GM19035 (cell line): ENCODE results near the gene LRRC27.
"Not testable (repeated sequence)": the region's sequence is repeated elsewhere in the genome, so short reads cannot be mapped to it uniquely, and the experiment has no call there.

Experiments
- ATAC-seq: cut with Tn5 transposase; IDR thresholded peaks from one replicate; pipeline ENCODE4 v1.9.1; 2021; ENCODE audit not compliant: unreplicated experiment

LRRC27 gene

DNA sequence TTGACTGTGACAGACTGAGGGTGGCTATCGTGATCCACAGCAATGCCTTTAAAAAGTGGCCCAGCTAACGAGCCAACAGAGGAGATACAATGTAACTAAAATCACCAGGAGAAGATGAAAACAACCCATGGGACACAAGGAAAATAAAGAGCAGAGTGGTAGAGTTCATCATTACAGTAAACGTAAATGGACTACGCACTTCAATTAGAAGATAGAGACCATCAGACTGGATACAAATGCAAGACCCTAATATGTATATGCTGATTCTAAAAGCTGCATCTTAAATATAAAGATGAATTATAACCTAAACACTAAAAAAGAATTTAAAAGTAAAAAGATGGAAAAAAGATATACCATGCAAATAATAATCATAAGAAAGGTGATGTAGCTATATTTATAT is 17.7 kb upstream of the LRRC27 start:
- no peak for ATAC-seq

DNA sequence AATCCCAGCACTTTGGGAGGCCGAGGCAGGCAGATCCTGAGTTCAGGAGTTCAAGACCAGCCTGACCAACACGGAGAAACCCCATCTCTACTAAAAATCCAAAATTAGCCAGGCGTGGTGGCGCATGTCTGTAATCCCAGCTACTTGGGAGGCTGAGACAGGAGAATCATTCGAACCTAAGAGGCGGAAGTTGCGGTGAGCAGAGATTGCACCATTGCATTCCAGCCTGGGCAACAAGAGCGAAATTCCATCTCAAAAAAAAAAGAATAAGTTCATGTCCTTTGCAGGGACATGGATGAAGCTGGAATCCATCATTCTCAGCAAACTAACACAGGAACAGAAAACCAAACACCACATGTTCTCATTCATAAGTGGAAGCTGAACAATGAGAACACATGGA is 17.1 kb upstream of the LRRC27 start:
- not testable (repeated sequence) for ATAC-seq

DNA sequence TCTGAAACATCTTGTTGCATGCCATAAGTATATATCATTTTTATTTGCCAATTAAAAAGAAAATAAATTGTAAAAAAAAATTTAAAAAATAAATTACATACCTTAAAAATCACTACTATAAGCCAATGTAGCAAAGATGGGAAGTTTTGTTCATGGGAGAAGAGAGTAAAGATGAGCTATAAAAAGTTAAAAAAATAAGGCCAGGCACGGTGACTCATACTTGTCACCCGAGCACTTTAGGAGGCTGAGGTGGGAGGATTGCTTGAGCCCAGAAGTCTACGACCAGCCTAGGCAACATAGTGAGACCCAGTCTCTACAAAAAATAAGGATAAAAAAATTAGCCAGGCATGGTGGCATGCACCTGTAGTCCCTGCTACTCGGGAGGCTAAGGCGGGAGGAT is 15.9 kb upstream of the LRRC27 start:
- ATAC-seq: no peak

DNA sequence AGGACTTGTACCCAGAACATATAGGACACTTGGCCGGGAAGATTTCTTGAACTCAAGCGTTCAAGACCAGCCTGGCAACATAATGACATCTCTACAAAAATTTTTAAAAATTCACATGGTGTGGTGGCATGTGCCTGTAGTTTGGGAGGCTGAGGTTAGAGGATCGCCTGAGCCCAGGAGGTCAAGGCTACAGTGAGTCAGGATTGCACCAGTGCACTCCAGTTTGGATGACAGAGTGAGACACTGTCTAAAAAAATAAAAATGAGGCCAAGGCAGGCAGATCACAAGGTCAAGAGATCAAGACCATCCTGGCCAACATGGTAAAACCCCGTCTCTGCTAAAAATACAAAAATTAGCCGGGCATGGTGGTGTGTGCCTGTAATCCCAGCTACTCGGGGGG is 14.5 kb upstream of the LRRC27 start:
- not testable (repeated sequence) for ATAC-seq

DNA sequence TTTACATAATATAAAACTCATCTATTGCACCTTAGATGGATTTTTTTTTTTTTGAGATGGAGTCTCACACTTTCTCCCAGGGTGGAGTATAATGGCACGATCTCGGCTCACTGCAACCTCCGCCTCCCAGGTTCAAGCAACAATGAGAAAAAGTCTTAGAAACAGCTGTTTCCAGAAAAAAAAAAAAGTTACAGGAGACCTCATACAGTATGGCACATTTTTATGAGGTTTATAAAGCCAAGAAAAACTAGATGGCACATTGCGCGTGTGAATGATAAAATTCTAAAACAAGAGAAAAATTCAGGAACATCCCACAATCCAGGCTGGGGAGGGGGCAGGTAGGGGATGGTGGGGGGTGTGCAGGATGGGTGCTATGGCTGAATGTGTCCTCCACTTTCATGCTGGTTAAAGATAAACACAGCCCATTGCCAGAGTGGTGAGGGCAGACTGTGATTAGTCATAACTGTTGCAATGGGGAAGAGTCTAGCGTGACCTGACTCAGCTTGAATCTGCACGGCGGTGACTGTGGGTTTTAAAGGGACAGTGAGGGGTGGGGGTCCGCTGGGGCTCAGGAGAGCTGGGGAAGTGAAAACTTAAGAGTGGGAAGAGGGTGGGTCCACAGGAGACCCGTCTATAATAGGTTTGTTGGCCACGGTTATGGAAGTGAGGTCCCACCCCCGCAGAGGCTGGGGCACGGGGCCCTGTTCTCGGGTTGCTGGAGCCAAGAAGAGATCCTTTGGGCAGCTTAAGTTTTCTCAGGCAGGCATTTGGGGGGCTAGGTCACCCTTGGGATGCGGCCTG is 11.9 kb upstream of the LRRC27 start:
- ATAC-seq: peak; percentile 98

DNA sequence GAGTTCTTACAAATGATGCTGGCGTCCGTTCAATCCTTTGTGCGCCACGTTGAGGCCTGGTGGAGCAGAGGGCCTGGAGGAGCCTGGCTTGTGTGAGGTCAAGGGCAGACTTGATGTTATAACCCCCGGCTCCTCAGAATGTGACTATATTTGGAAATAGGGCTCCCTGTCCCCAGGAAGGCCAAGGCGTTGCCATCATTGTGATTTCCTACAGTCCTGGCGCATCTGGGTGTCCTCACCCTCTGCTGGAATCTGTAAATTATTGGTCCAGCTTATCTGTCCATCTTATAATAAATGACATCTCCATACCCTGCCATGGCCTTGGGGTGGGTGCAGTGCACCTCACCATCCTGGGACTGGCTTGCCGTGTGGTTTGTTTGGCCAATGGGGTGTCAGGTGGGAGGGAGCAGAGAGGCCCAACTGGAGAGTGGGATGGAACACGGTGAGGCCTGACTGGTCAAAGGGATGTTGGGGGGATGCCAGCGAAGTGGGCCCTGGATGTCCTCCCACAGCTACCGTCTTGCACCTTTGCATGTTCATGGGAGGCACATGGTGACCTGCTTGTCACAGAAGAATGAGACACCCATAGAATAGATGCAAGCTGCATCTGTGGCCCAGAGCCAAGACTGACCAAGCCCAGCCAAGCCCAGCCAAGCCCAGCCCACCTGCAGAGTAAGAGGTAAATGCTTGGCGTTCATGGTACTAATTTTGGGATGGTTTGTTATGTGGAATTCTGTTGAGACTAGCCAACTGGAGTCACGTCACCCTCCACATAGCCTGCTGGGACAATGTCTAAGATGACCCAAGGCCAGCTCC is 11.1 kb upstream of the LRRC27 start:
- ATAC-seq: no peak

DNA sequence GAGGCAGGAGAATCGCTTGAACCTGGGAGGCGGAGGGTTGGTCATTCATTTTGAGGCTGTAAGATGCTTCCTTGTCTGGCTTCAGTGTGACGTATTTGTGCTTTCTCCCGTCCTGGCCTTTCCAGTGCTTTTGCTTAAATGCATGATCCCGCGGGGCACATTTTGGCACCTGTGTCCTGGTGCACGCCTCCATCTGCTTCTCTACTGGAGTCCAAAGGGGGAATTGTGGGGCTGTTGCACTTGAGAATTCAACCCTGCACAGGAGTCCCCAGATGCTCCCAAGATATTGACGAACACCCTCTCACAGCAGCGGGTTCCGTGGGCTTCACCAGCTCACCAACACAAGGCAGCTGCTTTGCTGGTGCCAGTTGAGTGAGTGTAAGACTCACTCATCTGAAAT is 10.3 kb upstream of the LRRC27 start:
- no peak for ATAC-seq

DNA sequence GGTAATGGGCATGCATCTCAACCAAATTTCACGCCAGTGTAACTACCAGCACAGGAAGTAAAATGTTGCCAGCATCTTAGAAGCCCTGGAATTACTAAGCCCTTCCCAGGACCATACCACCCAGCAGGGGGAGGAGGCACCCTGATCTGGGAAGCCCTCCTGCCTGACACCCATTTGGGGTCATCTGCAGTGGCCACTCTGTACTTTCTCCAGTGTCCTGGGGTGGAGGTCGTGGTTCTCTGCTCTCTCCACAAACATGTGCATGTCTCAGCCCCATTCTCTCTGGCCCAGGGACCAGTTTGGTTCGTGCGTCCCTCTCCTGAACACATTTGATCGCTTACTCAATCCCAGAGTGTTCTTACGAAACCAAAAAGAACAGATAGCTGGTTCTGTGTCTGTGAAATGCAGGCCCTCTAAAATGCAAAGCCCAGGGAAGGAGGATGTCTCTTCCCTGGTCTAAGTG is 9.4 kb upstream of the LRRC27 start:
- no peak for ATAC-seq

DNA sequence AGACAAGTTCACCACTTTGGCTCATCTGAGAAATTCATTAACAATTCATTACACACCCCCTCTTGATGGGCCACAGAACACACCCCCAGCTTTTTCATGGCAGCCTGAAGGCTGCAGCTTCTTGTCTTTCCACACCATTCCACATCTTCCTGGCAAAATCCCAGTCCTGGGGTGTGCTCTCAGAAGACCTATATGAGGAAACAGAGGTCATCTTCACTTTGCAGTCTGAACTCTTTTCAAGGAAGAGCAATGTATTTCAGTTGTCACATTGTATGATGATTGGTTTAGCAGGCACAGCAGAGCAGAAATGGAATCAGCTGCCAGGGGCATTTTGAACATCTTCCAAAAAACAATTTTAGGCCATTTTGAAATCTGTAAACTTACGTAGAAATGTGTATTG is 7.8 kb upstream of the LRRC27 start:
- ATAC-seq: no peak

DNA sequence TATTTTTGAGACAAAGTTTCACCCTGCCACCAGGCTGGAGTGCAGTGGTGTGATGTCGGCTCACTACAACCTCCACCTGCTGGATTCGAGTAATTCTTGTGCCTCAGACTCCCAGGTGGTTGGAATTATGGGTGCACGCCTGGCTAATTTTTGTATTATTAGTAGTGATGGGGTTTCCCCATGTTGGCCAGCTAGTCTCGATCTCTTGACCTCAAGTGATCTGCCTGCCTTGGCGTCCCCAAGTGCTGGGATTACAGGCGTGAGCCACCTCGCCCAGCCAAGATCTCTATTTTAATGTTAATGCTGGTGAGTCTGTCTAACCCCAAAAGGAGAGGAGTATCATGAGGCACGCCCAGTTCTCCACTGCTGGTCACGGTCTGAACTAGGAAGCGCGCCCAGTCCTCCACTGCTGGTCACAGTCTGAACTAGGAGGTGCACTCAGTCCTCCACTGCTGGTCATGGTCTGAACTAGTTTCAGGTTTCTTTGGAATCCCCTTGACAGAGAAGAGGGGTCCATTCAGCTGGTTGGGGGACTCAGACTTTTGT is 5.6 kb upstream of the LRRC27 start:
- no peak for ATAC-seq

DNA sequence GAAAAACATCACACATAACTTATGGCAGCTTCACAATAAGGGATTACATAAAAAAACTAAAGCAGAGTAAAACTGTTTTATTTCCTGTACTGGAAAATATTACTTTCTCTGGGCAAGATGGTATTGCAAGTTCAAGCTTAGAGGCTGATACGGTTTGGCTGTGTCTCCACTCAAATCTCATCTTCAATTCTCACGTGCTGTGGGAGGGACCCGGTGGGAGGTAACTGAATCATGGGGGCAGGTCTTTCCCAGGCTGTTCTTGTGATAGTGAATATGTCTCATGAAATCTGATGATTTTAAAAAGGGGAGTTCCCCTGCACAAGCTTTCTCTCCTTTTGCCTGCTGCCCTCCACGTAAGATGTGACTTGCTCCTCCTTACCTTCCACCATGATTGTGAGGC is 5.1 kb upstream of the LRRC27 start:
- ATAC-seq: no peak

DNA sequence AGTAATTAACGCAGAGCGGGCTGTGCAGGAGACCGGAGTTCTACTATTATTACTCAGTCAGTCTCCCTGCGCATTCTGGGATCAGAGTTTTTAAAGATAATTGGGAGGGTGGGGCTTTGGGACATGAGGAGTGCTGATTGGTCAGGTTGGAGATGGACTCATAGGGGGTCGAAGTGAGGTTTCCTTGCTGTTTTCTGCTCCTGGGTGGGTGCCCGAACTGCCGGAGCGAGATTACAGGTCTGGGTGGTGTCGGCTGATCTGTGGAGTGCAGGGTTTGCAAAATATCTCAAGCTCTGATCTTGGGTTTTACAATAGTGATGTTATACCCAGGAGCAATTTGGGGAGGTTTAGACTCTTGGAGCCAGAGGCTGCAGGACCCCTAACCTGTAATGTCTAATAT is 3.9 kb upstream of the LRRC27 start:
- no peak for ATAC-seq

DNA sequence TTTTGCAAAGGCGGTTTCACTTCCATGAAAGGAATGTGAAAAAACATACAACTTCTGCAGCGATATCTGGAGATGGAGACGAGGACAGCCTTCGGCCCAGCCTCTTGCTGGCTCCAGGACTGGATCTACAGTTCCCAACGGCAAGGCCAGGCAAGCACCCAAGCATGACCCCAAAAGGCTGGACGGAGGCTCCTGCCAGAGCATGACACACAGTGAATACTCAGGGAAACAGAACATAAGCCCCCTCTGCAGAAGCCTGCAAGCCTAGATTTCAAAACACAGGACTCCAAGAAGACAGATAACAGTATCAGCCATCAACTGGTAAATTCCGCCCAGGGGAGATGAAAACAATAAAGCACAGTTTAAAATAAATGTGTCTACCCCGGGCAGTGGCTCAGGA is 3.3 kb upstream of the LRRC27 start:
- no peak for ATAC-seq

DNA sequence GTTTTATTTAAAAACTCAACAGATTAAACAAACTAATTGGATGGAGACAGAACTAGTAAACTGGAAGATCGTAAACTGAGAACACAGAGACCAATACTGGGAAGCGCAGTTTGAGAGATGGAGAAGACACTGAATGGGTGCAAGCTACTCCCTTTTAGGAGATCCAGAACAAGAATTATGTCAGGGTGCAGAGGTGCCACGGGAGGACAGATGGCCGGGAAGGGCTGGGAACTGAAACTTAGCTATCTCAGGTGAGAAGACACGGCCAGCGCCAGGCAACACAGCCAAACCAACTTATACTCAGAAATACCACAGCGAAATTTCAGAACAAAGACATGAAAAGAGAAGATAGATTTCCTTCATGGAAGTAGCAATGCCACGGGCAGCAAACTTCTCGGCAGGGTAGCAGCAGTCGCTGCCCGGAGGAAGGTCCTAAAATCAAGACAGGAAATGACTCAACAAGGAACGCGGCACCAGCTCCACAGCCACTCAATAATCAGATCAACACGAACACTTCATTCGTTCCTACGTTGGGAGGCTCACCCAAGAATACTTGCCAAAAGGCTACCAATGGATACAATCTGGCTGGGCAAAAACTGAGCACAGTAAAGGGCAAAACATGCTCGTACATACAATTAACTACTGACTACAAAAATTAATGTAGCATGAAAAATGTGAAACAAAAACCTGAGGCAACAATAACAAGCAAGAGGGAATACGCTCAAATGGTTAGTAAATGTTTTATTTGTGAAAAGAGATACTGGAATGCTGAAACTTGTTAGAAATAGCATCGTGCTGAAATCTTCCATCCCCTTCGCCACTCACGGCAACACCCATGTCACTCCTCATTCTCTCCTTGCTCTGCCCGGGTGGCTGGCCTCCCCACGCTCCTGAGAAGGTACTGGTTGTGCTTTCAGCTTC is 2.2 kb upstream of the LRRC27 start:
- no peak for ATAC-seq

DNA sequence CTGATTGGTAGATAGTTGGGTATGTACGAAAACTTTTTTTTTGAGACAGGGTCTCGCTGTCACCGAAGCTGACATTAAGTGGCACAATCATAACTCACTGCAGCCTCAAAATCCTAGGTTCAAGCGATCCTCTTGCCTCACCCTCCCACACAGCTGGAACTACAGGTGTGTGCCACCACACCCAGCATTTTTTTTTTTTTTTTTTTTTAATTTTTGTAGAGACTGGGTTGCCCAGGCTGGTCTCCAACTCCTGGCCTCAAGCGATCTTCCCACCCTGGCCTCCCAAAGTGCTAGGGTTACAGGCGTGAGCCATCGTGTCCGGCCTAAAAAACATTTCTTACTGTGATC is 1.5 kb upstream of the LRRC27 start:
- ATAC-seq: no peak

DNA sequence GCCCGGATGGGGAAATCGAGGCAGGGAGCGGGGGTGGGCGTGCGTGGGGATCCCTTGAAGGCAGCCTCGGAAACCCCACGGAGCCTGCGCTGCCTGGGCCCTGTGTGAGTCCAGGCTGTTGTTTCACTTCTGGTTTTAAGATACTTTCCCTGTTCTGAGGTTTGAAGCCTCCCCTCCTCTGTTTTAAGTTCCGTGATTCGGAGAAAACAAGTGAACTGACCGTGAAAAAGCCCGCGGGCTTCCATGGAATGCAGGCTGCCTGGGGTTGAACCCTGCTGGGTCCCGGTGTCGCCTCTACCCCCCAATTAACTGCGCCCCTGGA is 401 bp downstream of the LRRC27 start:
- ATAC-seq: peak; percentile 54

DNA sequence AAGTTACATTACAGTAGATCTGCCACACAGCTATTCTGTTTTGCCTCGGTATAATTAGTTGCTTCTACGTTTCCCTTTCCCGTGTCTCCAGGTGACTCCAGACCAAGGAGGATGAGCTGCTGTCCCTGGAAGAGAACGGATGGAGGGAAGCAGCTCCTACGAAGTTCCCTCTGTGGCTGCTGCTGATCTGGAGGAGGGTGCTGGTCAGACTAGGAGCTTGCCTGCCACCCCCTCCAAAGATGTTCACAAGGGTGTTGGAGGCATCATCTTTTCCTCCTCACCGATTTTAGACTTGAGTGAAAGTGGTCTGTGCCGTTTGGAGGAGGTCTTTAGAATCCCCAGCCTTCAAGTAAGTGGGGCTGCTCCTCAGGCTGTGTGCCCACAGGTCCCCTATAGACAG is 1.4 kb downstream of the LRRC27 start:
- ATAC-seq: no peak

DNA sequence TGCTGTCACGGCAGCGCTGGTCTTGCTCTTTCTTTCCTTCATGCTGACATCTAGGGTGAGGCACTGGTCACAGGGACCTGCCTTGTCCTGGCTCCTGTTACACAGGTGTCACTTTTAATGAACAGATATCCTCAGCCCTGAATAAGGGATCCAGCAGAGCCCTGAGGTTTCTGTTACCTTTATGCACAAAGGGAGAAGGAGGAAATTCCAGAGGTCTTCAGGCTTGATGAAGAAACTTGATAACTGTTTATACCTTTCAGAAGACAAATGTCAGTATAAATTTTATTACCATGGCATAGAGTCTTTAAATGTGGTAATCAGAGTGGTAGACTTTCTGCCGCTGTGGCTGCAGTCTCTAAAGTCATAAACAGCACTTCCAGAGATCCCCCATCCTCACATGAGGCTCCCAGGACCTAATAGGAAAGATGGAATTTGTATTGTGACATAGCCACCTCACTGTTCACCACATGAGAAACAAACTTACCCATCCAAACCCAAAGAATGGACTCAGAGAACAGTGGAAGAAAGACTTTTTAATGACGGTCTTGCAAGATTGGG is 2.7 kb downstream of the LRRC27 start:
- no peak for ATAC-seq

DNA sequence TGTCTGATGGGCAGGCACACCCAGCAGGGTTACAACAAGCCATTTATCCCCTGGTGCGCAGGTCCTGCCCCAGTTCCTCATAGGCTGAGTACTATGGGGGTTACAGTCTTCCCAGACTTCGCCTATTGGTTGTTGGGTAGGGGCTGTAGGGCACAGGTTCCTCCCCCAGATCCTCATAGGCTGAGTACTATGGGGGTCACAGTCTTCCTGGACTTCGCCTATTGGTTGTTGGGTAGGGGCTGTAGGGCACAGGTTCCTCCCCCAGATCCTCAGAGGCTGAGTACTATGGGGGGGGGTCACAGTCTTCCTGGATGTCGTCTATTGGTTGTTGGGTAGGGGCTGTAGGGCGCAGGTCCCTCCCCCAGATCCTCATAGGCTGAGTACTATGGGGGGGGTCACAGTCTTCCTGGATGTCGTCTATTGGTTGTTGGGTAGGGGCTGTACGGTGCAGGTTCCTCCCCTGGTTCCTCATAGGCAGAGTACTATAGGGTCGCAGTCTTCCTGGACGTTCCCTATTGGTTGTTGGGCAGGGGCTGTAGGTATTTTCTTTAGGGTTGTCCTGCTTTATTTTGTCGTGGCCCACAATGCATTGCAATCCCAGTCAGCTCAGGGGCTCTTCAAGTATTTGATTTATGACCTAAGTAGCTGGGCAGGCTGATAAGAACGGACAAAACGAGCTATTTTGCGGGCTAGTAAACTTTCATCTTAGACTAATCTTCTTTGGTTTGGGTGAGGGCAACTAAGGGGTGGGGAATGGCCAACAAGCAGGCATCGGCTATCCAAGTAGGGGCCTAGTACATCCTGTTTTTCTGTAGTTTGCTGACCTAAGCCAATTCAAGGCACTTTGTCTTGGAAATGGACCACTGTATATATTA is 3.4 kb downstream of the LRRC27 start:
- ATAC-seq: no peak
